ENCODE measurements around the gene WWOX.

The WWOX gene

GRCh38 chr16:78445818-78446217, 346.4 kb downstream of the WWOX start:
- DNase-seq: no peak

- no peak for DNase-seq
These were observed 347.0 kb downstream of the WWOX start for GRCh38 chr16:78446486-78446885.

- no peak for DNase-seq
These were observed 347.6 kb downstream of the WWOX start for GRCh38 chr16:78446992-78447563.

GRCh38 chr16:78448658-78449271, 349.3 kb downstream of the WWOX start:
- no peak for DNase-seq

- no peak for DNase-seq
These were observed 350.8 kb downstream of the WWOX start for GRCh38 chr16:78450255-78450654.

GRCh38 chr16:78452025-78452555, 352.6 kb downstream of the WWOX start:
- DNase-seq: no peak

GRCh38 chr16:78455861-78456260, 356.4 kb downstream of the WWOX start:
- no peak for DNase-seq

- DNase-seq: peak in 1 of 2 experiments; percentile 6
These were observed 359.1 kb downstream of the WWOX start for GRCh38 chr16:78458588-78458987.

- DNase-seq: no peak
These were observed 361.0 kb downstream of the WWOX start for GRCh38 chr16:78460428-78460827.

GRCh38 chr16:78461087-78461486, 361.6 kb downstream of the WWOX start:
- no peak for DNase-seq

- DNase-seq: peak; percentile 11 to 31
These were observed 362.2 kb downstream of the WWOX start for GRCh38 chr16:78461496-78462287.

GRCh38 chr16:78462288-78463208, 363.1 kb downstream of the WWOX start:
- DNase-seq: no peak

- no peak for DNase-seq
These were observed 364.1 kb downstream of the WWOX start for GRCh38 chr16:78463591-78463990.

- DNase-seq: no peak
These were observed 365.4 kb downstream of the WWOX start for GRCh38 chr16:78464833-78465232.

- DNase-seq: no peak
These were observed 366.3 kb downstream of the WWOX start for GRCh38 chr16:78465730-78466129.

GRCh38 chr16:78469787-78470186, 370.3 kb downstream of the WWOX start:
- DNase-seq: no peak

GRCh38 chr16:78473031-78473699, 373.7 kb downstream of the WWOX start:
- no peak for DNase-seq

- no peak for DNase-seq
These were observed 375.3 kb downstream of the WWOX start for GRCh38 chr16:78474762-78475161.

GRCh38 chr16:78476615-78477014, 377.2 kb downstream of the WWOX start:
- DNase-seq: no peak

GRCh38 chr16:78478267-78478861, 378.9 kb downstream of the WWOX start:
- peak in 1 of 2 experiments; percentile 25 for DNase-seq

GRCh38 chr16:78479723-78480122, 380.3 kb downstream of the WWOX start:
- no peak for DNase-seq

GRCh38 chr16:78480588-78480987, 381.1 kb downstream of the WWOX start:
- no peak for DNase-seq
